ENCODE data around the gene SCFD2.

SCFD2 gene

GRCh38 chr4:52942936-52943335 is 422.9 kb downstream of the SCFD2 start:
- no peaks in the 10 kb centered on the region for H3K9me3 ChIP-seq (ENCODE audit: insufficient read depth, low read length, severe bottlenecking)
- no peaks in the 10 kb centered on the region for H4K20me1 ChIP-seq (ENCODE audit: insufficient read depth, low read length)
- H3K4me2 ChIP-seq (ENCODE audit: insufficient read depth, low read length), result no peak overlapping the region
- ATAC-seq (ENCODE audit: insufficient read depth, low read depth), result no peak
- no peaks in the 10 kb centered on the region for H3K27me3 ChIP-seq (ENCODE audit: insufficient read depth, low read length, poor library complexity)
- H3K27ac ChIP-seq (ENCODE audit: low read length), result no peak overlapping the region
- TF ChIP-seq EZH2 (IDR thresholded peaks at IDR 0.05; ENCODE audit: borderline replicate concordance, low read depth, low read length, severe bottlenecking) (no peak), CTCF (IDR thresholded peaks at IDR 0.05; ENCODE audit: borderline replicate concordance, extremely low read depth, low read length, poor library complexity, severe bottlenecking) (no peak)
- DNase-seq, result no peak
- no peaks in the 10 kb centered on the region for H3K4me1 ChIP-seq (ENCODE audit: insufficient read depth, low read length)
- H3K79me2 ChIP-seq (ENCODE audit: insufficient read depth, low read length), result no peaks in the 10 kb centered on the region
- H3K9ac ChIP-seq (ENCODE audit: low read depth, low read length), result no peak overlapping the region
- H2AFZ ChIP-seq (ENCODE audit: low read depth, low read length), result no peak overlapping the region
- no peak overlapping the region for H3K4me3 ChIP-seq (ENCODE audit: low read depth in 1 of 2, low read length in 2 of 2)
- H3K36me3 ChIP-seq (ENCODE audit: insufficient read depth, low read length), result no peaks in the 10 kb centered on the region

- Histone ChIP-seq H3K9ac (ENCODE audit: low read depth, low read length) (no peak overlapping the region), H4K20me1 (ENCODE audit: insufficient read depth, low read length) (no peaks in the 10 kb centered on the region), H3K79me2 (ENCODE audit: insufficient read depth, low read length) (no peaks in the 10 kb centered on the region), H3K4me1 (ENCODE audit: insufficient read depth, low read length) (no peaks in the 10 kb centered on the region), H2AFZ (ENCODE audit: low read depth, low read length) (no peak overlapping the region), H3K9me3 (ENCODE audit: insufficient read depth, low read length, severe bottlenecking) (no peaks in the 10 kb centered on the region), H3K36me3 (ENCODE audit: insufficient read depth, low read length) (no peaks in the 10 kb centered on the region), H3K4me2 (ENCODE audit: insufficient read depth, low read length) (no peak overlapping the region), H3K4me3 (ENCODE audit: low read depth in 1 of 2, low read length in 2 of 2) (no peak overlapping the region), H3K27me3 (ENCODE audit: insufficient read depth, low read length, poor library complexity) (no peaks in the 10 kb centered on the region), H3K27ac (ENCODE audit: low read length) (no peak overlapping the region)
- DNase-seq, result no peak
- no peak for ATAC-seq (ENCODE audit: insufficient read depth, low read depth)
- TF ChIP-seq EZH2 (IDR thresholded peaks at IDR 0.05; ENCODE audit: borderline replicate concordance, low read depth, low read length, severe bottlenecking) (no peak), CTCF (IDR thresholded peaks at IDR 0.05; ENCODE audit: borderline replicate concordance, extremely low read depth, low read length, poor library complexity, severe bottlenecking) (no peak)
Observed at GRCh38 chr4:52941450-52941849, 424.4 kb downstream of the SCFD2 start.

GRCh38 chr4:52939739-52940138 is 426.1 kb downstream of the SCFD2 start:
- H3K4me2 ChIP-seq (ENCODE audit: insufficient read depth, low read length), result no peak overlapping the region
- no peak overlapping the region for H3K27ac ChIP-seq (ENCODE audit: low read length)
- H3K79me2 ChIP-seq (ENCODE audit: insufficient read depth, low read length), result no peaks in the 10 kb centered on the region
- ATAC-seq (ENCODE audit: insufficient read depth, low read depth), result no peak
- H3K36me3 ChIP-seq (ENCODE audit: insufficient read depth, low read length), result no peaks in the 10 kb centered on the region
- no peaks in the 10 kb centered on the region for H3K4me1 ChIP-seq (ENCODE audit: insufficient read depth, low read length)
- no peak for DNase-seq
- TF ChIP-seq EZH2 (IDR thresholded peaks at IDR 0.05; ENCODE audit: borderline replicate concordance, low read depth, low read length, severe bottlenecking) (no peak), CTCF (IDR thresholded peaks at IDR 0.05; ENCODE audit: borderline replicate concordance, extremely low read depth, low read length, poor library complexity, severe bottlenecking) (no peak)
- no peak overlapping the region for H2AFZ ChIP-seq (ENCODE audit: low read depth, low read length)
- no peaks in the 10 kb centered on the region for H3K27me3 ChIP-seq (ENCODE audit: insufficient read depth, low read length, poor library complexity)
- no peak overlapping the region for H3K9ac ChIP-seq (ENCODE audit: low read depth, low read length)
- no peaks in the 10 kb centered on the region for H4K20me1 ChIP-seq (ENCODE audit: insufficient read depth, low read length)
- no peaks in the 10 kb centered on the region for H3K9me3 ChIP-seq (ENCODE audit: insufficient read depth, low read length, severe bottlenecking)
- no peak overlapping the region for H3K4me3 ChIP-seq (ENCODE audit: low read depth in 1 of 2, low read length in 2 of 2)

GRCh38 chr4:52939325-52939724 is 426.5 kb downstream of the SCFD2 start:
- Histone ChIP-seq H3K27ac (ENCODE audit: low read length) (no peak overlapping the region), H3K27me3 (ENCODE audit: insufficient read depth, low read length, poor library complexity) (no peaks in the 10 kb centered on the region), H3K36me3 (ENCODE audit: insufficient read depth, low read length) (no peaks in the 10 kb centered on the region), H3K9me3 (ENCODE audit: insufficient read depth, low read length, severe bottlenecking) (no peaks in the 10 kb centered on the region), H3K9ac (ENCODE audit: low read depth, low read length) (no peak overlapping the region), H3K4me2 (ENCODE audit: insufficient read depth, low read length) (no peak overlapping the region), H2AFZ (ENCODE audit: low read depth, low read length) (no peak overlapping the region), H3K4me1 (ENCODE audit: insufficient read depth, low read length) (no peaks in the 10 kb centered on the region), H4K20me1 (ENCODE audit: insufficient read depth, low read length) (no peaks in the 10 kb centered on the region), H3K79me2 (ENCODE audit: insufficient read depth, low read length) (no peaks in the 10 kb centered on the region), H3K4me3 (ENCODE audit: low read depth in 1 of 2, low read length in 2 of 2) (no peak overlapping the region)
- no peak for ATAC-seq (ENCODE audit: insufficient read depth, low read depth)
- no peak for TF ChIP-seq CTCF (IDR thresholded peaks at IDR 0.05; ENCODE audit: borderline replicate concordance, extremely low read depth, low read length, poor library complexity, severe bottlenecking)
- TF ChIP-seq EZH2 (IDR thresholded peaks at IDR 0.05; ENCODE audit: borderline replicate concordance, low read depth, low read length, severe bottlenecking), result no peak
- no peak for DNase-seq

Measured in DND-41 (cell line).